ENCODE measurements around the gene CMTM4.
"Not testable (repeated sequence)": the region's sequence is repeated elsewhere in the genome, so short reads cannot be mapped to it uniquely, and the experiment has no call there.

The CMTM4 gene

DNA sequence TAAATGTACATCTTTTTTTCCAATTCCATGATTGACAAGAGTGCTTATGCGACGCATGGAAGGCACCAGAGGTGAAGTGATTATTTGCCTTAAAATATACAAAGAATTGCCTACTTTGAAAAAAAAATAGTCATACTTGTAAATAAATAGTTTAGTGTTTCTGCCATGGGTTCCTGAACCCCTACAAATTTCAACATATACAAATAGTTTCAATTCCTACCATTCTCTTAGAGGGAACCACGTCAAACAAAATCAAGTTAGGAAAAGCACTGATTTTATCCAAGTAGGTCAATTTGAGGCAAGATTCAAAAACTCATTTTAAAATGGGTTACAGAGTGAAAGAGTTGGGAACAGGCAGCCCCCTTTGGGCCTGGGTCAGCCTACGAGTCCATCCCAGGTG, 80.4 kb downstream of the CMTM4 start:
- DNase-seq (ENCODE audit: insufficient read length, low spot score): no peak
- TF ChIP-seq, protein P1, sequence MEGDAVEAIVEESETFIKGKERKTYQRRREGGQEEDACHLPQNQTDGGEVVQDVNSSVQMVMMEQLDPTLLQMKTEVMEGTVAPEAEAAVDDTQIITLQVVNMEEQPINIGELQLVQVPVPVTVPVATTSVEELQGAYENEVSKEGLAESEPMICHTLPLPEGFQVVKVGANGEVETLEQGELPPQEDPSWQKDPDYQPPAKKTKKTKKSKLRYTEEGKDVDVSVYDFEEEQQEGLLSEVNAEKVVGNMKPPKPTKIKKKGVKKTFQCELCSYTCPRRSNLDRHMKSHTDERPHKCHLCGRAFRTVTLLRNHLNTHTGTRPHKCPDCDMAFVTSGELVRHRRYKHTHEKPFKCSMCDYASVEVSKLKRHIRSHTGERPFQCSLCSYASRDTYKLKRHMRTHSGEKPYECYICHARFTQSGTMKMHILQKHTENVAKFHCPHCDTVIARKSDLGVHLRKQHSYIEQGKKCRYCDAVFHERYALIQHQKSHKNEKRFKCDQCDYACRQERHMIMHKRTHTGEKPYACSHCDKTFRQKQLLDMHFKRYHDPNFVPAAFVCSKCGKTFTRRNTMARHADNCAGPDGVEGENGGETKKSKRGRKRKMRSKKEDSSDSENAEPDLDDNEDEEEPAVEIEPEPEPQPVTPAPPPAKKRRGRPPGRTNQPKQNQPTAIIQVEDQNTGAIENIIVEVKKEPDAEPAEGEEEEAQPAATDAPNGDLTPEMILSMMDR (IDR thresholded peaks at IDR 0.05; ENCODE audit: insufficient read depth, missing control alignments): no peak
- no peak for FAIRE-seq

DNA sequence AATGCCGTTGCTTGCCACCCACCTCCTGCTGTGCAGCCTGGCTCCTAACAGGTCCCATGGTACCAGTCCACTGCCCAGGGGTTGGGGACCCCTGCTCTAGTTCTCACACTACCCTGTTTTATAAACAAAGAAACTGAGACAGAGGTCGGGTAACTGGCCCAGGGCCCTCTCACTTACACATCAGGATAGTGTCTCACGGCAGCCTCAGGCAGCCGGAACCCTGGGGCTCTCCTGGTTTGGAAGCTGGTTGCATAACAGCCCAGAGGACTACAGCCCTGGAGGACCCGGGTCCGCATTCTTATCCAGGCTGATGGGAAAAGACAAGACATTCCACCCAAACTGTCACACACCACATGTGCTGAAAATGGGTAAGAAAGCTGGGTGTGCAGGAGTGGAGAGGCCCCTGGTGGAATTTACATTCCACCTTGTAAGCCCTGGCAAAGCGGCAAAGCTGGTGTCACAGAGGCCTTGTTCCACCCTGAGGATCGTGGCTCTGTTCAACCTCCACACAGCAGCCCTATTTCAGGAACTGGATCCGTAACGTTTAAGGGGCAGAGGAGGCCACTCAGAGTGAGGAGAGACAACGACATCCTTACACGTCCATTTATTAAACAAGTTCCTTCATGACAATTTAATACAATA, 82.3 kb downstream of the CMTM4 start:
- TF ChIP-seq, protein P1 (IDR thresholded peaks at IDR 0.05; ENCODE audit: insufficient read depth, missing control alignments): no peak
- no peak for FAIRE-seq
- DNase-seq (ENCODE audit: insufficient read length, low spot score): no peak

DNA sequence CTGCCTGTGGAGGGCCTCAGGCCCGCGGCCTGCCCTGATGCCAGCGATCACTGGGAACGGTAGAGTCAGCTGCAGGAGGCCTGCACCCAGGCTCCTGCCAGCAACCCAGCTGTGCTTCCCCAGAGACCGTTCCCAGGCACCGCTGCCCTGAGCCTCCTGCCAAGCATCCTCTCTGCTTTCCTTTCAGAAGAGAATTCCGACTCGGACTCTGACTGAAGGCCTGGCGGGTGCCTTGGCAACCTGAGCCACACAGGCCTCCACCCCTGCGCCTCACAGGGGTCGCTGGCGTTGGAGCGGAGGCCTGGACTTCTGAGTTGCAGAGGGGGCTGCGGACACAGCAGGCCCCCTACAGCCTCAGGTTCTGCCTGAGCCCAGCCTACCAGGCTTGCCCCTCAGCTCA, 84.1 kb downstream of the CMTM4 start:
- DNase-seq (ENCODE audit: insufficient read length, low spot score): no peak
- no peak for FAIRE-seq
- TF ChIP-seq, protein P1 (IDR thresholded peaks at IDR 0.05; ENCODE audit: insufficient read depth, missing control alignments): no peak

DNA sequence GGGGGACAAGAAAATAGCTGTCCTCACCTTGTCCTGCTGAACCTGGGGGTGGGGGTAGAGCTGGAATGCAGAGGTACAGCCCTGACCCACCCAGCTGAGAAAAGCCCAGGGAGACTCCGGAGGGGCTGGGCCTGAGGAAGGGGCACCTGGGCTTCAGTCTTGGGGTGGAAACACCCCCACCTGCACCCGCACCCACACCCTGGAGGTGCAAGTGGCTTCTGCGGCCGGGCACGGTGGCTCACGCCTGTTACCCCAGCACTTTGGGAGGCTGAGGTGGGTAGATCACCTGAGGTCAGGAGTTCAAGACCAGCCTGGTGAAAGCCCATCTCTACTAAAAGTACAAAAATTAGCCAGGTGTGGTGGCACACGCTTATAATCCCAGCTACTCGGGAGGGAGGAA, 84.6 kb downstream of the CMTM4 start:
- FAIRE-seq: not testable (repeated sequence)

DNA sequence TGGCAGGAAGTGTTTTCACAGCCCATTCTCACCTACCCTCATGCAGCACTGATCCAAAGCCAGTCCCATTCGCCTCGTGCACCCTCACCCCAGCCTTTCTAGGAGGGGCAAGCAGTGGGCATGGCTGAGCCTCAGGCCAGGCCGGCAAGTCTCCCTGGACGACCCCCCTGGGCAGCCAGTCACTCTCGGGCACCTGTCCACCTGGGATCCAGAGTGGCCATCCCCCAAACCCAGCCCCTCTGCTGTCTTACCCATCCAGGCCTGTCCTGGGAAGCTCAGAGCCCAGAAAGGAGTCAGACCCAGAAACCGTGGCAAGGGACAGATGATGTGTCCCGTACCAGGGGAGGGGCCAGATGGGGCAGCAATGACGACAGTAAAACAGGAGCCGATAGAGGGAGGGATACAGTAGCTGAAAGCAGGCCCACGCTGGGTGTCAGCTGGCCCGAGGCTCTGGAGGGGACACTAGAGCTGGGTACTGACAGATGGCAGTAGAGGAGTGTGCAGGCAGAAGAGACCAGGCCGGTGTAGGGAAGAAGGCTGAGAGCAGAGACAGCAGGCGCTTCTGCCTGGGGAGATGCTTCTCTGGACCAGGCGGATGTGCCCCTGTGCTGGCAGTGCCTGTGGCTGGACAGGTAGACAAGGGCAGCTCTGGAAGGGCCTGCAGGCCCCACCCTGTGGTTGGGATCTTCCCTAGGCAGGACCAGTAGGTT, 86.3 kb downstream of the CMTM4 start:
- DNase-seq (ENCODE audit: insufficient read length, low spot score): no peak
- no peak for FAIRE-seq
- TF ChIP-seq, protein P1 (IDR thresholded peaks at IDR 0.05; ENCODE audit: insufficient read depth, missing control alignments): no peak

More for the DNA sequence above, 84.6 kb downstream of the CMTM4 start:
- DNase-seq (ENCODE audit: insufficient read length, low spot score): not testable (repeated sequence)

- DNase-seq (ENCODE audit: insufficient read length, low spot score) (no peak), FAIRE-seq (no peak)
- TF ChIP-seq, protein P1 (IDR thresholded peaks at IDR 0.05; ENCODE audit: insufficient read depth, missing control alignments): no peak
Observed at GRCh38 chr16:66609139-66609510, 87.4 kb downstream of the CMTM4 start.

GRCh38 chr16:66608241-66609138, 88.1 kb downstream of the CMTM4 start:
- DNase-seq (ENCODE audit: insufficient read length, low spot score) (peak; percentile 62), FAIRE-seq (no peak)
- TF ChIP-seq, protein P1 (IDR thresholded peaks at IDR 0.05; ENCODE audit: insufficient read depth, missing control alignments): peak; percentile 80

All from D721Med (cell line).